PC-3 (cell line): Measurements from ENCODE around the gene TNFRSF12A. TPM values are rescaled to one million over a fixed set of nuclear protein-coding genes. Genes with fewer than 3 reads are reported as not detected.

ENCODE experiments used
- ATAC-seq: fragments of 200-7000 bp; cut with Tn5 transposase; 2 replicates; pipeline ENCODE4 v1.9.1; 2020; ENCODE audit warnings: mild to moderate bottlenecking, moderate library complexity
- BruUV-seq: library from RNA; stranded (reverse); fragments of 400-500 nt; replicated peaks from 2 replicates; lab custom pipeline; 2021; lab: Mats Ljungman, UMichigan
- CTCF ChIA-PET: fragments of 300-600 bp; sonication (Branson Sonifier 250); formaldehyde crosslinking; loops from one replicate; lab custom pipeline; 2022; ENCODE audit warnings: antibody characterized with exemption; lab: Charles Lee
- POLR2A ChIA-PET: fragments of 300-600 bp; sonication (Branson Sonifier 250); formaldehyde crosslinking; loops from one replicate; lab custom pipeline; 2022; ENCODE audit warnings: antibody characterized with exemption; ENCODE audit not compliant: unreplicated experiment; lab: Charles Lee
- DNase-seq: peaks from one replicate; pipeline ENCODE4 v3.0.0-alpha.2; 2015
- H2AFZ ChIP-seq: fragments of 300-600 bp; sonication (generic); 2 replicates; pipeline ENCODE4 v1.6.0; 2016; ENCODE audit warnings: antibody characterized with exemption, low read length
- H3F3A ChIP-seq: fragments of 300-600 bp; sonication (generic); one replicate; pipeline ENCODE4 v1.6.0; 2017; ENCODE audit warnings: antibody characterized with exemption, low read length, control low read depth, mild to moderate bottlenecking; ENCODE audit not compliant: unreplicated experiment
- H3K27ac ChIP-seq: fragments of 300-600 bp; sonication (generic); 2 replicates; pipeline ENCODE4 v1.5.1; 2016; ENCODE audit warnings: mild to moderate bottlenecking, low read length
- H3K27me3 ChIP-seq: fragments of 300-600 bp; sonication (generic); 2 replicates; pipeline ENCODE4 v1.6.1; 2016; ENCODE audit warnings: low read length, mixed read lengths
- H3K36me3 ChIP-seq: fragments of 300-600 bp; sonication (generic); 2 replicates; pipeline ENCODE4 v1.6.1; 2016; ENCODE audit warnings: low read depth, mixed run types, low read length, mixed read lengths
- H3K4me1 ChIP-seq: fragments of 300-600 bp; sonication (generic); 2 replicates; pipeline ENCODE4 v1.5.1; 2016; ENCODE audit warnings: low read length; ENCODE audit not compliant: insufficient read depth
- H3K4me2 ChIP-seq: fragments of 300-600 bp; sonication (generic); 2 replicates; pipeline ENCODE4 v1.6.0; 2016; ENCODE audit warnings: low read length
- H3K4me3 ChIP-seq: fragments of 300-600 bp; sonication (generic); 2 replicates; pipeline ENCODE4 v1.5.1; 2016; ENCODE audit warnings: mild to moderate bottlenecking, low read length, mixed read lengths
- H3K79me2 ChIP-seq: fragments of 300-600 bp; sonication (generic); 2 replicates; pipeline ENCODE4 v1.6.1; 2017; ENCODE audit warnings: low read length, mixed read lengths
- H3K9ac ChIP-seq: fragments of 300-600 bp; sonication (generic); 2 replicates; pipeline ENCODE4 v1.6.0; 2016; ENCODE audit warnings: mild to moderate bottlenecking, low read length
- H3K9me2 ChIP-seq: fragments of 300-600 bp; sonication (generic); replicated peaks from 2 replicates; pipeline ENCODE4 v1.6.1; 2016; ENCODE audit warnings: mixed run types, low read length, mixed read lengths
- H3K9me3 ChIP-seq: fragments of 300-600 bp; sonication (generic); 2 replicates; pipeline ENCODE4 v1.6.1; 2016; ENCODE audit warnings: low read length, mixed read lengths
- H4K20me1 ChIP-seq: fragments of 300-600 bp; sonication (generic); 2 replicates; pipeline ENCODE4 v1.6.1; 2016; ENCODE audit warnings: low read length, mixed read lengths
- EZH2 ChIP-seq: fragments of 300-600 bp; sonication (generic); IDR thresholded peaks from one replicate; pipeline ENCODE4 v1.6.1; 2017; ENCODE audit warnings: antibody characterized with exemption, mild to moderate bottlenecking, low read length; ENCODE audit not compliant: unreplicated experiment
- EZH2phosphoT487 ChIP-seq: fragments of 300-600 bp; sonication (generic); IDR thresholded peaks from 2 replicates; pipeline ENCODE4 v1.6.1; 2018; ENCODE audit warnings: mild to moderate bottlenecking, antibody characterized with exemption, low read length, borderline replicate concordance
- intact Hi-C: fragments of 100-400 bp; cut with micrococcal nuclease; formaldehyde crosslinking; loops from 2 replicates; pipeline ENCODE4 v1.9.0; 2023
- total RNA-seq: library from RNA; depleted of rRNA; stranded (reverse); fragments of >200 nt; gene quantifications from 2 replicates; pipeline ENCODE4 v1.2.3, GENCODE V29; 2014
- TF ChIP-seq, protein P1 (sequence below): fragments of 300-600 bp; sonication (generic); conservative IDR thresholded peaks from 2 replicates; pipeline ENCODE4 v1.5.1; 2017; ENCODE audit warnings: antibody characterized with exemption, low read depth, mild to moderate bottlenecking, low read length

The TNFRSF12A gene
- total RNA-seq, 1 experiment from 2014 or later = 713 TPM

DNA sequence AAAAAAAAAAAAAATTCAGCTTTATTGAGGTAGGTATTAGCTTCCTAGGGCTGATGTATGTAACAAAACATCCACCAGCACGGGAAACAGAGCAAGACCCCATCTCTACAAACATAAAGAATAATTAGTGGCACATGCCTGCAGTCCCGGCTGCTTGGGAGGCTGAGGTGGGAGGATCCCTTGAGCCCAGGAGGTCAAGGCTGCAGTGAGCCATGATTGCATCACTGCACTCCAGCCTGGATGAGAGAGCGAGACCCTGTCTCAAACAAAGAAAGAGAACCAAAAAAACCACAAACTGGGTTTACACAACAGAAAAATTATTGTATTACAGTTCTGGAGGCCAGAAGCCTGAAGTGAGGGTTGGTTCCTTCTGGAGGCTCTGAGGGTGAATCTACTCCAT lies 22.2 kb downstream of the TNFRSF12A start:
- H3K36me3 ChIP-seq = no peaks in the 10 kb centered on the region
- TF ChIP-seq EZH2phosphoT487 (no peak), EZH2 (no peak)
- TF ChIP-seq, protein P1, sequence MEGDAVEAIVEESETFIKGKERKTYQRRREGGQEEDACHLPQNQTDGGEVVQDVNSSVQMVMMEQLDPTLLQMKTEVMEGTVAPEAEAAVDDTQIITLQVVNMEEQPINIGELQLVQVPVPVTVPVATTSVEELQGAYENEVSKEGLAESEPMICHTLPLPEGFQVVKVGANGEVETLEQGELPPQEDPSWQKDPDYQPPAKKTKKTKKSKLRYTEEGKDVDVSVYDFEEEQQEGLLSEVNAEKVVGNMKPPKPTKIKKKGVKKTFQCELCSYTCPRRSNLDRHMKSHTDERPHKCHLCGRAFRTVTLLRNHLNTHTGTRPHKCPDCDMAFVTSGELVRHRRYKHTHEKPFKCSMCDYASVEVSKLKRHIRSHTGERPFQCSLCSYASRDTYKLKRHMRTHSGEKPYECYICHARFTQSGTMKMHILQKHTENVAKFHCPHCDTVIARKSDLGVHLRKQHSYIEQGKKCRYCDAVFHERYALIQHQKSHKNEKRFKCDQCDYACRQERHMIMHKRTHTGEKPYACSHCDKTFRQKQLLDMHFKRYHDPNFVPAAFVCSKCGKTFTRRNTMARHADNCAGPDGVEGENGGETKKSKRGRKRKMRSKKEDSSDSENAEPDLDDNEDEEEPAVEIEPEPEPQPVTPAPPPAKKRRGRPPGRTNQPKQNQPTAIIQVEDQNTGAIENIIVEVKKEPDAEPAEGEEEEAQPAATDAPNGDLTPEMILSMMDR = no peak
- H3K4me1 ChIP-seq = no peaks in the 10 kb centered on the region
- no peak overlapping the region for H2AFZ ChIP-seq
- no peak overlapping the region for H3K4me3 ChIP-seq
- H3K79me2 ChIP-seq = no peaks in the 10 kb centered on the region
- DNase-seq = no peak
- no TSS peak for BruUV-seq
- peaks cover 3% of the 10 kb centered on the region; the same call in 1 of the 2 replicates for H3K27me3 ChIP-seq
- H3K27ac ChIP-seq = no peak overlapping the region
- H3K9me2 ChIP-seq = no peaks in the 10 kb centered on the region
- H4K20me1 ChIP-seq = no peaks in the 10 kb centered on the region
- H3K4me2 ChIP-seq = no peak overlapping the region
- intact Hi-C loops = no loop called here
- H3K9me3 ChIP-seq = no peaks in the 10 kb centered on the region
- POLR2A ChIA-PET = no interaction called here
- H3F3A ChIP-seq = no peaks in the 10 kb centered on the region
- ATAC-seq = no peak
- H3K9ac ChIP-seq = no peak overlapping the region
- CTCF ChIA-PET = no interaction called here

DNA sequence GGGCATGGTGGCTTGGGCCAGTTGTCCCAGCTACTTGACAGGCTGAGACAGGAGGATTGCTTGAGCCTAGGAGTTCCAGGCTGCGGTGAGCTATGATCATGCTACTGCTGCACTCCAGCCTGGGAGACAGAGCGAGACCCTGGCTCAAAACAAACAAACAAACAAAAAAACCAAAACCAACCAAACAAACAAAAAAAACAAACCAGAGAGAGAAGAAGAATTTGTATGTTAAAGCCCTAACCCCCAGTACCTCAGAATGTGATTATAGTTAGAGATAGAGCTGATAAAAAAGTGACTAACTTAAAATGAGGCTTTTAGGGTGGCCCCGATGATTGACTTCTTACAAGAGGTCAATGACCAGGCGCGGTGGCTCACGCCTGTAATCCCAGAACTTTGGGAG lies 24.5 kb downstream of the TNFRSF12A start:
- H3K79me2 ChIP-seq = no peaks in the 10 kb centered on the region
- CTCF ChIA-PET = no interaction called here
- H3K4me3 ChIP-seq = no peak overlapping the region; the same call in 1 of the 2 replicates
- H3K4me2 ChIP-seq = 0 out of 2 replicates have a peak overlapping the region, but pooled peaks have one; percentile 98
- POLR2A ChIA-PET = no interaction called here
- H3K27me3 ChIP-seq = peaks cover 3% of the 10 kb centered on the region; the same call in 1 of the 2 replicates
- no peaks in the 10 kb centered on the region for H3K9me2 ChIP-seq
- H3K27ac ChIP-seq = no peak overlapping the region
- H3K4me1 ChIP-seq = no peaks in the 10 kb centered on the region
- no TSS peak for BruUV-seq
- H2AFZ ChIP-seq = no peak overlapping the region
- ATAC-seq (no peak), DNase-seq (no peak)
- no peaks in the 10 kb centered on the region for H3K36me3 ChIP-seq
- intact Hi-C loops = no loop called here
- no peaks in the 10 kb centered on the region for H3K9me3 ChIP-seq
- no peaks in the 10 kb centered on the region for H4K20me1 ChIP-seq
- H3K9ac ChIP-seq = no peak overlapping the region
- TF ChIP-seq EZH2phosphoT487 = no peak
- TF ChIP-seq EZH2 = no peak
- TF ChIP-seq, protein P1 = no peak
- H3F3A ChIP-seq = no peaks in the 10 kb centered on the region

DNA sequence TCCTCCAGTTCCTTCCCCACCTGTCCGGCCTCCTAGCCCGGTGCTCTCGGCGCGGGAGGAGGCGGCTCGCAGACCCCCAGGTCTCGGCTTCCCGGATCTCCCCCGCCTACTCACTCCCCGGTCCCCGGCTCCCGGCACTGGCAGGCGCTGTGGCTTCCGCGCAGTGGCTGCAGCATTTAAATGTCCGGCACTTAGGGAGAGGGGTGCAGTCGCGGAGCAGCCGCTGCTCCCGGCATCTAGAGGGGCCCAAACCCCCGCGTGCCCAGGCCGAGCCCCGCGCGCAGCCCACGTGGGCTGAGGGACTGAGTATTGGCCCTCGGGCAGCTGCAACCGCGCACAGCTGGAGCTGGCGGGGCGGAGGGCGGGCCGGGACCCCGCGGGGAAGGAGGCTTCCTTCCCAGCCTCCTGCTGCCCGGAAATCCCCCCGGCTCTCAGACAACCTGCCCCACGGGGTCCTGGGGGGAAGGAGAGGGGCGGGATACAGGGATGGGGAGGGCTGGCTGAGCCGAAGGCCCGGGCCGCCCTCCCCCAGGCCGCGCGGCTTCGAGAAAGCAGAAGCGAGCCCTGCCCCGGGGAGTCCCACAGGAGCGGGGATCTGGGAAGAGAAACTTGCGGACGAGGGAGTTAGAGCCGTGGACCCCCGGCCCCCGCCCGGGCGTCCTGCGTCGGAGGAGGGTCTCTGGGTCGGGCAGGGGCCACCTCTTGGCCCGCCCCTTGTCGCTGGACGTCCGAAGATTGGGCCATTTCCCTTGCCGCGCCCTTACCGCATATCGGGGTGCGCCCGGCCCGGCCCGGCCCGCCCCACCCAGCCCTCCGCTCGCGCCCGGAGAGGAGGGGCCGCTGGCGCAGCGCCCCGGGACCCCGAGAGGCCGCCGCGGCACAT lies 25.8 kb downstream of the TNFRSF12A start, which contains the start of gene MMP25:
TSS of gene MMP25 (plus strand) at position 804 of the 883 bp plus-strand sequence. CDS start 357 bp downstream, outside the sequence.
- peak; percentile 51 for ATAC-seq

More for the DNA sequence above, 25.8 kb downstream of the TNFRSF12A start, which contains the start of gene MMP25:
- ChIA-PET POLR2A (no interaction called here), CTCF (interaction anchor here (0.6 kb wide), 1 partner anchor 13 kb away, joined by 3 read pairs; no protein-coding TSS in a partner anchor)
- Histone ChIP-seq H3K9ac (no peak within 1 kb of the TSS), H4K20me1 (no peaks in the 10 kb centered on the region), H2AFZ (peak within 1 kb of the TSS; percentile 92), H3K4me1 (no peaks in the 10 kb centered on the region), H3K27ac (no peak within 1 kb of the TSS), H3K4me2 (peak within 1 kb of the TSS; percentile 98), H3K36me3 (no peaks in the 10 kb centered on the region), H3K27me3 (peaks cover 3% of the 10 kb centered on the region; the same call in 1 of the 2 replicates), H3F3A (no peaks in the 10 kb centered on the region), H3K4me3 (peak within 1 kb of the TSS; percentile 74), H3K9me2 (no peaks in the 10 kb centered on the region), H3K9me3 (no peaks in the 10 kb centered on the region), H3K79me2 (no peaks in the 10 kb centered on the region)
- TF ChIP-seq, protein P1 = no peak
- TF ChIP-seq EZH2 (no peak), EZH2phosphoT487 (no peak)
- intact Hi-C loops = no loop called here
- DNase-seq = no peak
- BruUV-seq = no TSS peak
